ENCODE results near the gene RCCD1. TPM values are rescaled to one million over a fixed set of nuclear protein-coding genes. Genes with fewer than 3 reads are reported as not detected.

The RCCD1 gene
- total and polyA plus RNA-seq, 2 of the 8 experiments (the other 6 are each of a cell fraction or from before 2014, with no cell fraction given) = 9.9 to 18.8 TPM

- no peak for TF ChIP-seq RXRA (IDR thresholded peaks at IDR 0.05; ENCODE audit: insufficient read depth, low read depth, low read length)
- TF ChIP-seq SIX5 (IDR thresholded peaks at IDR 0.05; ENCODE audit: low read depth, low read length) = no peak
- TF ChIP-seq CHD7 (IDR thresholded peaks at IDR 0.05; ENCODE audit: insufficient replicate concordance, low read length) = no peak
- TF ChIP-seq RFX5 (IDR thresholded peaks at IDR 0.05; ENCODE audit: borderline replicate concordance, low read depth, low read length) = no peak
- TF ChIP-seq FOSL1 (IDR thresholded peaks at IDR 0.05; ENCODE audit: insufficient read depth, low read depth, low read length) = no peak
- TF ChIP-seq, protein P1, sequence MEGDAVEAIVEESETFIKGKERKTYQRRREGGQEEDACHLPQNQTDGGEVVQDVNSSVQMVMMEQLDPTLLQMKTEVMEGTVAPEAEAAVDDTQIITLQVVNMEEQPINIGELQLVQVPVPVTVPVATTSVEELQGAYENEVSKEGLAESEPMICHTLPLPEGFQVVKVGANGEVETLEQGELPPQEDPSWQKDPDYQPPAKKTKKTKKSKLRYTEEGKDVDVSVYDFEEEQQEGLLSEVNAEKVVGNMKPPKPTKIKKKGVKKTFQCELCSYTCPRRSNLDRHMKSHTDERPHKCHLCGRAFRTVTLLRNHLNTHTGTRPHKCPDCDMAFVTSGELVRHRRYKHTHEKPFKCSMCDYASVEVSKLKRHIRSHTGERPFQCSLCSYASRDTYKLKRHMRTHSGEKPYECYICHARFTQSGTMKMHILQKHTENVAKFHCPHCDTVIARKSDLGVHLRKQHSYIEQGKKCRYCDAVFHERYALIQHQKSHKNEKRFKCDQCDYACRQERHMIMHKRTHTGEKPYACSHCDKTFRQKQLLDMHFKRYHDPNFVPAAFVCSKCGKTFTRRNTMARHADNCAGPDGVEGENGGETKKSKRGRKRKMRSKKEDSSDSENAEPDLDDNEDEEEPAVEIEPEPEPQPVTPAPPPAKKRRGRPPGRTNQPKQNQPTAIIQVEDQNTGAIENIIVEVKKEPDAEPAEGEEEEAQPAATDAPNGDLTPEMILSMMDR (IDR thresholded peaks at IDR 0.05; ENCODE audit: control extremely low read depth in 1 of 3, insufficient read depth in 1 of 3, low read depth in 1 of 3, low read length in 3 of 3) = peak; percentile 88 to 95 (median 89)
- TF ChIP-seq SP1 (IDR thresholded peaks at IDR 0.05; ENCODE audit: low read depth, low read length) = 0 out of 2 replicates have a peak, but pooled peaks have one; percentile 2
Observed at GRCh38 chr15:90934256-90934948, 20.3 kb upstream of the RCCD1 start (continued).

Measured in H1 (cell line).